Stimulated activated CD8-positive, alpha-beta memory T cell treated with anti-CD3 and anti-CD28 coated beads, Interleukin-15, amount 100 ng/mL, for 24 hours (primary cell): ENCODE measurements around the gene GNAQ.
"Not testable (repeated sequence)": the region's sequence is repeated elsewhere in the genome, so short reads cannot be mapped to it uniquely, and the experiment has no call there.

Source experiments
- DNase-seq: peaks from one replicate; pipeline ENCODE4 v3.0.0-alpha.2; 2020; ENCODE audit warnings: low read depth

Gene GNAQ

GRCh38 chr9:77731008-77731698 is 300.5 kb downstream of the GNAQ start:
- DNase-seq: no peak

DNA sequence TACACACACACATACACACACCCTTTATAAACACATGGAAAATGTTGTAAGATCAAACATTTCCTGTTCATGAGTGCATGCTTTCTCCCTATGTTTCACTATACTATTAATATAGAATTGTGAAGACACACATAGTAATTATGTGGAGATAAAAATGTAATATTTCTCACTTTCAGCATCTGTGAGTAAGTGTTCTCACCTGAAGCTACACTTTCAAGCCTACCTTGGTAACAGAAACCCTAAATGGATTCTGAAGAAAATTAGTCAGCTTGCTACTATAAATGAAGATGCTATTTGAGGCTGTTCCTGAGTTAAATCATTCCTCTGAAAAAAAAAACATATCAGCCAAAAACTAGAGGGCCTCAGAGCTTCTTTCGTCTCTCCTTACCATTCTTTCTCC is 302.4 kb downstream of the GNAQ start:
- no peak for DNase-seq

- no peak for DNase-seq
These were observed 304.8 kb downstream of the GNAQ start for GRCh38 chr9:77726814-77727213.

DNA sequence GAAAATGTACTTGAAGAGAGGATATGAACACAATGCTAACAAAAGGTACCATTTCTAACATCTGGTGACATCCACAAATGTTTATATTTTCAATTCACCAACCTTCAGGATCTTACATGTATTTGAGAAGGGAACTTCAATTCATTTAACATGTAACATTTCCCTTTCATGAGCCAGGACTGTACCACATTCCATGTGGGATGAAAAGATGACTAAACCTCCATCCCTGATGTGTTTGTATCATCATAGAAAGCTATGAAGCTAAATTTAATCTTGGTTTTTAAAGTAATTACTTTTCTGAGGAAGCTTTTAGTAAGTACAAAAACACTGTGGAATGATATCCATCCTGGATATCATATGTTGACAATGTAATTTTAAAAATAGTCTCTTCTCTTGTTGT is 305.3 kb downstream of the GNAQ start:
- no peak for DNase-seq

GRCh38 chr9:77725820-77726219 is 305.8 kb downstream of the GNAQ start:
- no peak for DNase-seq

- no peak for DNase-seq
These were observed 306.4 kb downstream of the GNAQ start for GRCh38 chr9:77725046-77725694.

- DNase-seq: not testable (repeated sequence)
These were observed 310.5 kb downstream of the GNAQ start for GRCh38 chr9:77721156-77721555.

DNA sequence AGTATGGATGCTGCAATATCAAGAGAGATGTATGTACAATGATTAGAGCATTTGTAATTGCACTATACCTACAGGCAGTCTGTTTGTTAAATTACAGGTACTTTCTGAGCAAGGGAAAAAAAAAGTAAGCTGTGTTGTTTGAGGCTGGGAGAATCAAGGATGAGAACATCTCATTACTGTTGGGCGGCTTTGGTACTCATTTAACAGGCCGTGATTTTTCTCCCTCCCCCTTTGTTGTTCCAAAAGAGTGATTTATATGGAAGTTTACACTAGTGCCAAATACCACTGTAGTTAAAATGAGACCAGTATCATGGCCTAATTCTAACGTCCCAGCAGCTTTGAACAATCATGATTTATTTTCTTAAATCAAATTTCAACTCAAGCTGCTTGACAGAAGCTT is 312.3 kb downstream of the GNAQ start:
- no peak for DNase-seq

- not testable (repeated sequence) for DNase-seq
These were observed 313.3 kb downstream of the GNAQ start for GRCh38 chr9:77718298-77718640.

GRCh38 chr9:77717608-77718297 is 313.9 kb downstream of the GNAQ start:
- DNase-seq: not testable (repeated sequence)

- no peak for DNase-seq
These were observed 317.5 kb downstream of the GNAQ start for GRCh38 chr9:77714077-77714549.

GRCh38 chr9:77712533-77713130 is 319.0 kb downstream of the GNAQ start:
- DNase-seq: no peak

- DNase-seq: no peak
These were observed 320.5 kb downstream of the GNAQ start for GRCh38 chr9:77710965-77711648.

- no peak for DNase-seq
These were observed 321.3 kb downstream of the GNAQ start for GRCh38 chr9:77710316-77710715.

DNA sequence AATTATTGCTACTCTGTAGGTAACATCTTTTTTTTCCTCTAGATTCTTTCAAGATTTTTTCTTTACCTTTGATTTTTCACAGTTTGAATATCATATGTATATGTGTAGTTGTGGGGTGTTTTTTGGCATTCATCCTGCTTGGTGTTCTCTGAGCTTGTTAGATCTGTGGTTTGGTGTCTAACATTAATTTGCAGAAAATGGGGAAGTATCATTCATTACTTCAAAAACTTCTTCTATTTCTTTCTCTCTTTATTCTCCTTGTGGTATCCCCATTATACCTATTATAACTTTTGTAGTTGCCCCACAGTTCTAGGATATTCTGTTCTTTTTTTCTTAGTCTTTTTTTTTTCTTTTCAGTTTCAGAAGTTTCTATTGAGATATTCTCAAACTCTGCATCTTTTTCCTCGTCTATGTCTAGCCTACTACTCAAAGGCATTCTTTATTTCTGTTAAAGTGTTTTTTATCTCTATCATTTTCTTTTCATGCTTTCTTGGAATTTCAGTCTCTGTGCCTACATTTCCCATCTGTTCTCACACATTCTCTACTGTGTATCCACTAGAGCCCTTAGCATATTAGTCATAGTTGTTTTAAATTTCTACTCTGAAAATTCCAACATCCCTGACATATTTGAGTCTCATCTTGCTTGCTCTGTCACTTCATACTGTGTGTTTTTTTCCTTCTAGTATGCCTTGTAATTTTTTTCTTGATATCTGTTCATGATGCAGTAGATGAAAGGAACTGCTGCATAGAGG is 323.4 kb downstream of the GNAQ start:
- no peak for DNase-seq

DNA sequence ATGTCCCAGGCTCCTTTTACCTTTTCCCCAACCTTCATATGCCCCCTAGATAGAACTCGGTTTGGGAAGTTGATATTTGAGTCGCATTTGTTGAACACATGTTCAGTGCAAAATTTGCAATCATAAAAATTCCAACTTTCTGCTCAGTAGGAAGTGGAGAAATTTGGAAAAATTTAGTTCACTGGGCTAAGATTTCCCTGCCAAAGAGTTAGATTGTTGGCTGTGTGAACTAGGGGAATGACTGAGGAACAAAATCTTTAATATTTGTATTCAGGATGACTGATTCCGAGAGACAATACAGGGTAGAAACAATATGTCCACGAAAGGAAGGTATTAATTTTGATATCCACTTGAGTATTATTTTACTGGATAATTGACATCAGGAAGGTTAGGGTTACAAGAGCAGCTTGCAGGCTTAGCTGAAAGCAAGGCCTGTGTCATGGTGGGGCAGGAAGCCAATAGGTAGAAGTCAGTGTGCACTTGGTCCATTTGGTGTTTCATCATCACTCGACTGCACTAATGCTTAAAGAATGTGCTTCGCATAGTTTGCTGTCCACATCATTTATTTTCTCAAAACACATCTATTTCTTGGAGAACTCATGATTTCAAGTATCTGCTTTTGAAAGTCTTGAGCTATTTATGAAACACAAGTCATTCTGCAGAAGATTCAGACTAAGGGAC is 324.1 kb downstream of the GNAQ start:
- no peak for DNase-seq

- no peak for DNase-seq
These were observed 326.0 kb downstream of the GNAQ start for GRCh38 chr9:77705636-77706035.

- DNase-seq: not testable (repeated sequence)
These were observed 328.9 kb downstream of the GNAQ start for GRCh38 chr9:77702521-77703390.

- DNase-seq: no peak
These were observed 334.2 kb downstream of the GNAQ start for GRCh38 chr9:77697238-77697984.
